Peyer's patch (tissue), 4 donors: ENCODE results near the gene ABHD10.

Experiments used
- POLR2A ChIP-seq, 2 donors: fragments of 450-650 bp; IDR thresholded peaks; one replicate each; pipeline ENCODE4 v1.5.1; 2017; ENCODE audit warnings: antibody characterized with exemption in 2 of 2, mild to moderate bottlenecking in 2 of 2, moderate library complexity in 2 of 2
- TF ChIP-seq, protein P1 (sequence below), 6 experiments: fragments of 450-650 bp in 4 of 6; fragments of 200-600 bp in 2 of 6; sonication (generic) in 1 of 6; IDR thresholded peaks; one replicate each; pipeline ENCODE4 v1.5.1; 2017 to 2019; ENCODE audit warnings: antibody characterized with exemption in 6 of 6, mild to moderate bottlenecking in 3 of 6, moderate library complexity in 1 of 6

DNA sequence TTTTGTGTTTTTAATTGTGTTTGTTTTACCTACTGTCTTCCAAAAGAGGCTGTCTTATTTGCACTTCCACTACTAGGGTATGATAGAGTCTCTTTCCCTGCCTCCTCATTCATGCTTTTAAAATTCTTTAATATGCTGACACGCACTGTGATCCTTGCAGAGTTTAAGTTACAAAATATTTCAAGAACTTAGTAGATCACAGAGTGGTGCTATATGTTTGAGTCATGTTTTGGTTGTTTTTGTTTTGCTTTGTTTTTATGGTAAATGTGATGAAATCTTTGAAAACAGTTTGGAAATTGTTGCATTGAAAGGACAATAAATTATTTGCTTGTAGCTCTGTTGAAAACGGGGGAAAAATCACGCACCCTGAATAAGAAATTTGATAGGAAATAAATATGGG is 5.9 kb upstream of the ABHD10 start:
- TF ChIP-seq, protein P1, sequence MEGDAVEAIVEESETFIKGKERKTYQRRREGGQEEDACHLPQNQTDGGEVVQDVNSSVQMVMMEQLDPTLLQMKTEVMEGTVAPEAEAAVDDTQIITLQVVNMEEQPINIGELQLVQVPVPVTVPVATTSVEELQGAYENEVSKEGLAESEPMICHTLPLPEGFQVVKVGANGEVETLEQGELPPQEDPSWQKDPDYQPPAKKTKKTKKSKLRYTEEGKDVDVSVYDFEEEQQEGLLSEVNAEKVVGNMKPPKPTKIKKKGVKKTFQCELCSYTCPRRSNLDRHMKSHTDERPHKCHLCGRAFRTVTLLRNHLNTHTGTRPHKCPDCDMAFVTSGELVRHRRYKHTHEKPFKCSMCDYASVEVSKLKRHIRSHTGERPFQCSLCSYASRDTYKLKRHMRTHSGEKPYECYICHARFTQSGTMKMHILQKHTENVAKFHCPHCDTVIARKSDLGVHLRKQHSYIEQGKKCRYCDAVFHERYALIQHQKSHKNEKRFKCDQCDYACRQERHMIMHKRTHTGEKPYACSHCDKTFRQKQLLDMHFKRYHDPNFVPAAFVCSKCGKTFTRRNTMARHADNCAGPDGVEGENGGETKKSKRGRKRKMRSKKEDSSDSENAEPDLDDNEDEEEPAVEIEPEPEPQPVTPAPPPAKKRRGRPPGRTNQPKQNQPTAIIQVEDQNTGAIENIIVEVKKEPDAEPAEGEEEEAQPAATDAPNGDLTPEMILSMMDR (IDR thresholded peaks at IDR 0.05): no peak
- no peak for TF ChIP-seq POLR2A (IDR thresholded peaks at IDR 0.05)
